DMS 273 (cell line): ENCODE data around the gene TARBP1.
"Not testable (repeated sequence)": the region's sequence is repeated elsewhere in the genome, so short reads cannot be mapped to it uniquely, and the experiment has no call there.

Source experiments
- DNase-seq: peaks from one replicate; lab custom pipeline; 2025; ENCODE audit not compliant: unreplicated experiment; lab: John Stamatoyannopoulos, UW

Gene TARBP1

DNA sequence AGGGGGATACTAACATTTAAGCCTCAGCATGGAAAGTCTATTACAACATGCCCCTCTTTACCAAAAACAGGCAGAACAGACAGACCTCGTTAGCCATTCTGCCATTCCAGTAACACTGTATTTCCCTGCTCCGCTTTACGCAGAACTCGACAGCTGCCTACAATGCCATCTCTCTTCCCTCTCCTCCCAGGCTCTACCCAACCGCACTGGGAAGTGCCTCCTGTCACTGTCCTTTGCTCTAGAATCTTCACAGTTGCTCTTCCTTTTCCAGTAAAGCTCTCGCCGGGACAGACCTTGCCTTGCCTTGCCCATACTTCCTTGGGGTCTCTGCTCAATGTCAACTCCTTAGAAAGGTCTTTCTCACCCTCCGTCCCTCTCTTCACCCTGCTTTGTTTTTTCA is 82.9 kb downstream of the TARBP1 start:
- DNase-seq = no peak

DNA sequence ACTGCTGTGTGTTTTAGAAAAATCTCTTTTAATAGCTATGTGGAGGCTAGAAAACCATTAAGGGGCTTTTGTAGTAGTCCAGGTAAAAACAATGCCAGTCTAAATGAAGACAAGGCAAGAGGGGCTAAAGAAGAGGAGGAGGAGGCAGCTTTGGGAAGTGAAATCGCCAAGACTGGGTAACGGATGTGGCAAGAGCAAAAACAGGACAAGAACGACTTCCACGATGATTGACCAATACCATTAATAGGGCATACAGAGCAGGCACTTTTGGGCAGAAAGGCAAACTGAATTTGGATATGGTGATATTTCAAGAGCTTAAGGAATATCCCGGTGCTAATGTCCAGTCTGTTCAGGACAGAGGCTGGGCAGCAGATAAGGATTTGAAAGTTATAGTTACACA is 83.7 kb downstream of the TARBP1 start:
- no peak for DNase-seq

DNA sequence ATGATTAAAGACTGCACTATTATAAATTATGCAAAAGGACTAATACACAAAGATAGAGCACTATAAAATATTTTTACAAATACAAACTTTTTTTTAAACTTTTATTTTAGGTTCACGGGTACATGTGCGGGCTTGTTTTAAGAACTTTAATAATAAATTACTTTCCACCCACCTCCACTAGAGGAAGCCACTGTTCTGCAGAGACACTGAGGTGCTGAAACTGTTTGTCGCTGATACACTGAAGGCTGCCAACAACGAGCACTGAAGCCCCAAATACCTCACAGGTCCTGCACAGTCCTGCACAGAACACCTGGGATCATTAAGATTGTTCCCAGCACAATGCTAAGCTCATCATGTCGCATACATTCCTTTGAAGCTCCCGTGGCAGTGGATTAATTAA is 85.8 kb downstream of the TARBP1 start:
- no peak for DNase-seq

DNA sequence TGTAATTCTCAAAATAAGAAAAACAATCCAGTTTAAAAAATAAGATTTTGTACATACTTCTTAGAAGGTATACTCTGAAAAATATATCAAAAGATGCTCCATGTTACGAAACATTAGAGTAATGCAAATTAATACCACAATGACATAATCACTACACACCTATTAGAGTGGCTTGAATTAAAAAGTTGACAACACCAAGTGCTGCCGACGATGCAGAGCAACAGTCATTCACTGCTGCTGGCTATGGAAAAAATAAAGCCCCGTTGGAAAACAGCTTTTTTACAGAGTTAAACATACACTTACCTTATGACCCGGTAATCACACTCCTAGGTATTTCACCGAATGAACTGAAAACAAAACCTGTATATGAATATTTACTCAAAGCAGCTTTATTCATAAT is 90.9 kb downstream of the TARBP1 start:
- DNase-seq = no peak

DNA sequence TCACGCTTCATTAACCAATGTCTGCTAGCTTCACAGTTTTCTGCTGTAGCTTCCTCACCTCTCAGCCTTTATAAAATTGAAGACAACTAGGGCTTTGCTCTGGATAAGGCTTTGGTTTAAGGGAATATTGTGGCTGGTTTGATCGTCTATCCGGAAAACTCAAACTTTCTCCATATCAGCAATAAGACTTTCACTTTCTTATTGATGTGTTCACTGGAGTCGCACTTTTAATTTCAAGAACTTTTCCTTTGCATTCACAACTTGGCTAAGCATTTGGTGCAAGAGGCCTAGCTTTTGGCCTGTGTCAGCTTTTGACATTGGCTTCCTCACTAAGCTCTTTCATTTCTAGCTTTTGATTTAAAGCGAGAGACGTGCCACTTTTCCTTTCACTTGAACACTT is 92.9 kb downstream of the TARBP1 start:
- DNase-seq = no peak

DNA sequence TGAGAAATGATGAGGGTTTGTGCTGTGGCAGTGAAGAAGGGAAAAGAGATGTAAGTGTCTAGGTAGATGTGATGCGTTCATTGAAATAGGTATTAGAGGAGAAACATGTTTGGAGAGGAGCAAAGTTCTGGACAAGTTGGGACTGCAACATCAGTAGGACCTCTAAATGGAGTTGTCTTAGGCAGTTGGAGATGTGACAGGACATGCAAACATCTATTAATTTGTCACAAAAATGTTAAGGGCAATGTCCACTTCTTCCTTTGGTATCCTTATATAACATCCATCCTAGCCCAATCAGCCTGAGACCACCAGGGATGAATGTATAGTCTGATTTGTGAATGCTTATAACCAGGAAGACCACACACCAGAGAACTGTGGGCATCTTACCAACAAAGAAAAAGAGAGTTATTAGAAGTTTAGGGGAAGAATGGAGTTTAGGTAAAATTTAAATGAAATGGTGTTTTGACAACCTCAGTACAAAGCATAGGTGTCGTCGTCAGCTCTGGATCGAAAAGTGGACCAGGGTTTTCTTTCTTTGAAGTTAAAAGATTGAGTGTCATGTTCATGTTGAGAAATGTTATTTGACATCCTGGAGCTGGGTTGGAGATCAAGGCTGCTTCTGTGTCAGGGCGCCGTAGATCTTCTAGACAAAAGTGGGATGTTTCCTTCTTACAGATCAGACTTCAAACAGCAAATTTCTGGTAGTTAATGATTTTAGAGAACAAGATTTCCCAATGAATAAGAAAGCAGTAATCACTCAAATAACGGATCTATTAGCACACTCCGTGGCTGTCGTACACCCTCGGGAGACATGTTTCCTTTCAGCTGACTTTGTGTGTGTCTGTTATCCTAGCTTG is 97.1 kb downstream of the TARBP1 start:
- no peak for DNase-seq

DNA sequence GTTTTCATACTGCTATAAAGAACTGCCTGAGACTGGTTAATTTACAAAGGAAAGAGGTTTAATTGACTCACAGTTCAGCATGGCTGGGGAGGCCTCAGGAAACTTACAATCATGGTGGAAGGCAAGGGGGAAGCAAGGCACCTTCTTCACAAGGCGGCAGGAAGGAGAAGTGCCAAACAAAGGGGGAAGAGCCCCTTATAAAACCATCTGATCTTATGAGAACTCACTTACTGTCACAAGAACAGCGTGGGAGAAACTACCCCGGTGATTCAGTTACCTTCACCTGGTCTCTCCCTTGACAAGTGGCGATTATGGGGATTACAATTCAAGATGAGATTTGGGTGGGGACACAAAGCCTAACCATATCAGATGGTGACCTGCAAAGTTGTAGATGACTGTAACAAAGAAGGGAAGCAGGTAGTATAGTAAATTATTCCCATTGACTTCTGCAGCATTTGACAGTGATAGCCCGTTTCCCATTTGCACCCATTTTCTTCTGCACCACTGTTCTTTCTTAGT is 99.3 kb downstream of the TARBP1 start:
- DNase-seq = not testable (repeated sequence)

DNA sequence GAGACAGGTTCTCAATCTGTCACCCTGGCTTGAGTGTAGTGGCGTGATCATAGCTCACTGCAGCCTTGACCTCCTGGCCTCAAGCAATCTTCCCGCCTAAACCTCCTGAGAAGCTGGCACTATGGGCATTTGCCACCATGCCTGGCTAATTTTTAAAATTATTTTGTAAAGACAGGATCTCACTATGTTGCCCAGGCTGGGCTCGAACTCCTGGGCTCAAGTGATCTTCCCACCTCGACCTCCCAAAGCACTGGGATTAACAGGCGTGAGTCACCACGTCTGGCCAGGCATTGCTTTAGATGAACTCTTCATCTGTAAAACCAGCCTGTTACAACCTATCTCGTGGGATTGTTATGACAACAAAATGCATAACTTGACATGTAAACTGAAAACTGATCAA is 103.3 kb downstream of the TARBP1 start:
- no peak for DNase-seq

DNA sequence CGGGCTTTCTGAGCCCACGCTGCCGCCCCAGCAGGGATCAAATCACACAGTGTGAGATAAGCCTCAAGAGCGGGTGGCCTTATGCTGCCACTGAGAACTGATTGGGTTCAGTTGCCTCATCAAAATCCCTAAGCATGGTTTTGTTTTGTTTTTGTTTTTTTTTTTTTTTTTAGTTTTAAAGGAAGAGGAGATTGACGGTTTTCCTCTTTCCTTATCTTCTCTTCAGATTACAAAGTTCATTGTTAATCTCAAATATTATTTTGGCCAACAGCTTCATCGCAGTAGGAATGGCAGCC is 105.1 kb downstream of the TARBP1 start:
- peak; percentile 41 for DNase-seq

DNA sequence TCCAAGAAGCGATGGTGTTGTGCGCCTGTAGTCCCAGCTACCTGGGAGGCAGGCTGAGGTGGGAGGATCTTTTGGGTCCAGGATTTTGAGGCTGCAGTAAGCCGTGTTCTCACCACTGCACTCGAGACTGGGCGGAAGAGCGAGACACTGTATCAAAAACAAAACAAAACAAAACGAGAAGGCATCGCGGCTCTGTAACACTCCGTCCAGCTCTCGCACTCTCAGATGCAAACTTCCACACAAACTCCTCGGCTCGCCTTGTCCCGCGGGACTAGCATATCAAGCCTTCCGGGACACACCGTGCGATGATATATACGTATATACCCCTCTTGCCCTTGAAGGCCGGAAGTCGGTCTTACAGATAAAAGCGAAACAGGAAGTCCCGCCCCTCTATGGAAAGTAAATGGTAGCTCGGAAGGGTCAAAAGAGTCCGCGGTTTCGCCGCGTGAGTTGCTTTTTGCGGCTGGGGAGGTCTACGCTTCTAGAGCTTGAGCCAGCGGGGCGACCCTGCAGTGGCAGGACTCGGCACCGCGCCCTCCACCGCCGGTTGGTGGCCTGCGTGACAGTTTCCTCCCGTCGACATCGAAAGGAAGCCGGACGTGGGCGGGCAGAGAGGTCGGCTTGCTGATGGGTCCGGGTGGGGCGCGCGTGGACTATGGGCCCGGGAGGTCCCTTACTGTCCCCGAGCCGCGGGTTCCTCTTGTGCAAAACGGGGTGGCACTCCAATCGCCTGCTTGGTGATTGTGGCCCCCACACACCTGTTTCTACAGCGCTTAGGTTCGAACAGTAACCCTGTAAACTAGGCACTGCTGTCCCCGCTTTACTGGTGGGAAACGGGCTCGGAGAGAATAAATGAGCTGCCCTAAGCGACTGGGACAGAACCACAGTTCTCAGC is 105.7 kb downstream of the TARBP1 start, which contains the start of gene COA6:
Gene COA6, plus strand, starts transcription at position 393 of the 895 bp plus-strand sequence. Its CDS starts 11 bp downstream, at position 404.
- peak; percentile 99 for DNase-seq

DNA sequence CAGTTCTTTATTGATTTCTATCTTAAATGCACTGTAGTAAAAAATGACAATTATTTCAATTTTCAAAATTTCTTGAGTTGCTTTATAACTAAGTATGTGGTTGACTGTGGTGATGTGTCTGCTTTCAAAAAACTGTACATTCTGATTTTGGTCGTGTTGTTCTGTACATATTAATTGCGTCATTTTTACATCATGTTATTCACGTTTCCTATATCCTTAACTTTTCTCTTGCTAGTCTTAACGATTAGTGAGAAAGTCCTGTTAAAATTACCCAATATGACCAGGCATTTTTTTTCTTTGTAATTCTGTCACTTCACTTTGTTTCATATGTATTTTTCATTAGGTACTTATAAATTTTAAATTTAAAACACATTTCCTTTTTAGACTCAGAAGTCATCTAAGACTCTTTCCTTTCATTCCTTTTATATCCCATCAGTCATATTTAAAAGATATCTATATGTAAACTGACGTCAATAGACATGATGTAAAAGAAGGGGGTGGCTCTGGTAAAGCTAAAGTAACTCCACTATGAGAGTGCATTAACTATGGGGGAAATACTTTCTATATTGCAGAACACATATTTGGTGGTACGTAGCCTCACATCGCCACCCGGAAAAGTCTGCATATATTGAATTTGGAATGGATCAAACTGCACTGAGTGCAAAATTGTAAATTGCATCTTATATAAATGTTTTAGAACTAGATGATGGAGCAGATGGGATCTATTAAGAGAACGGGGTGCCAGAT is 106.8 kb downstream of the TARBP1 start:
- DNase-seq = peak; percentile 16

DNA sequence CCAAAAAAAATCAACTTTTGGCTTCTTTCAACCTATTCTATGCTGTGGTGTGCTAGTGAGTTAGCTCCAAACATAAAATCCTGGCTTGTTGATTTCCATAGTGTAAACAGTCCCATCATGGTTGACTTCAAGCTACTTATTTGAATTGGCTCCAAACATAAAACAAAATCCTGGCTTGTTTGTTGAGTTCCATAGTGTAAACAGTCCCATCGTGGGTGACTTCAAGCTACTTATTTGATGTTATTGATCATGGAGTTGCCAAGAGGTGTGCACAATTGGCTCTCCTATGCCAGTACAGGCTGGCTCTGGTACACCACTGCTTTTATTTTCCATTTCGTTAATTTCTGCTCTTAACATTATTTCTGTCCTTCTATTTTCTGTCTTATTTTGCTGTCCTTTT is 107.6 kb downstream of the TARBP1 start:
- no peak for DNase-seq

DNA sequence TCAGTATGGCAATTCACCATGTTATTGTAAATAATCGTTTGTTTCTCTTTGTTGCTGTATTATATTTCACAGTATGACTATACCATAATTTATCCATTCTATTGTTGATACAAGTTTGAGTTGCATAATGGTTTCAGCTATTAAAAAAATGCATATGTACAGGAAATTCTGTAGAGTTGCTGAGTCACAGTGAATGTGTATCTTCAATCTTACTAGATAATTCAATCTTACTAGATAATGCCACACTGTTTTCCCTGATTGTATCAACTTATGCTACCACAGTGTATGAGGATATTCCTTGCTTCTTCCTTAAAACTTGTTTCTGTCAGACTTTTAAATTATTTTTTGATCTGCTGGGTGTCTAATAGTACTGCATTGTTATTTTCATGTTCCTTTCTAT is 109.2 kb downstream of the TARBP1 start:
- no peak for DNase-seq

DNA sequence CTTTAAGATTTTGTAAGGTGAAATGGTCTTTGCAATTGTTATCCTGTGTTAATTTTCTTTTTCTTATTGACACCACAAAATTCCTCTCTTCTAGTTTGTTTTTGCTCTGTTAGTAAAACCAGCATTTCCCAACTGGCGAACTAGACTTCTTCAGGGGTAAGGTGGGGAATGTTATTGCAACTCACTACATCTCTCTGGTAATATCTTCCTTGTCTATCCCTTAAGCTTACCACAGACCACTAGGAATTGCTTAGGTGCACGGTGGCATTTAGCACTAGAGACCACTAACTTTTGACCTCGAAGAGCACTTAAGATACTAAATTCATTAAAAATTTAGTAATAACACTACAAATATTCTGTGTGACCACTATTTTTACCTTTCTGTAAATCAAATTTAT is 109.9 kb downstream of the TARBP1 start:
- DNase-seq = no peak

DNA sequence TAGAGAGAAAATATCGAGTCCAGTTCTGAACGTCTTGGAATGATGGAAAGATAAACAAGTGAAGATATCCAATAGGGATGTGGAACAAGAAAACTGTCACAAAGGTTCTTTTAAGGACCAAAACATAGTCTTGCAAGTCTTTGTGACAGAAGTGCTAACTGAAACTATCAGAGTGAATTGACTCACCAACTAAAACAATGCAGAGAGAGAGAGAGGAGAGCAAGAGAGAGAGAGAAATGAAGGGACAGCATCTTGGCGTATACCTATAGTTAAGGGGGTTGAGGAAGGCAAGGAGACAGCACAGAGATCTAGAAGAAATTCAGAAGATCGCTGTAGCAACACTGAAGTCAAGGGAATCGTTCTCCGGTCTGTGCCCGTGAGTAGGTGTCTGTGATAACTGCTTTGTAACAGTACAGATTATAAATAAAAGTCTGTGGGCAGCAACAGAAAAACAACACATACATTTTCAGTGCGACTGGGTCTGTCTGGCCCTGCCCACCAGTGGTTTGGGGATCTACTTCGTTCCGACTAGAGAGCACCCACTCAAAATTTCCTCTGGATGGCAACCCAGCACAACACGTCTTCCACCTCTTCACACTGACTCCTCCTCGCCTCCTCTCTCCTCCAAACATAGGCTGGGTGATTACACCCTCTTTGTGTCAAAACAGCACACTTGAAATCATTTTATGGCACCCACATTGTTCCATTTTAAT is 110.5 kb downstream of the TARBP1 start:
- DNase-seq = no peak

DNA sequence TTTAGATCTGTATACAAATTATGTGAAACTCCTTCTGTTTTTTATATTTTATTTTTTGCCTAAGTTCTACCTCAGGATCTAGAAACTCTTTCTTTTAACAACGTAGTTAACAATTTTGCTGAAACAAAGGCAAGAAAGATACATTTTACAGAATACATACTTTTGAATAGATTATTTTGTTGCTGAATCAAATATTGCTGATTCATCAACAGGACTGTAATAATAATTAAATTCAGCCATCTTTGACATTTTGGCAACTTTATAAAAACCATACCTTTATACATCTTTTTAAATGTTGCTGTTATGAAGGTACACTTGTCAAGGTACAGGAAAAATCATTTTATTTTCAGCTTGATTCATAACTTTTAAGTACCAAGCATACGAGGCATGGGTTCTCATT is 116.4 kb downstream of the TARBP1 start:
- DNase-seq = no peak

DNA sequence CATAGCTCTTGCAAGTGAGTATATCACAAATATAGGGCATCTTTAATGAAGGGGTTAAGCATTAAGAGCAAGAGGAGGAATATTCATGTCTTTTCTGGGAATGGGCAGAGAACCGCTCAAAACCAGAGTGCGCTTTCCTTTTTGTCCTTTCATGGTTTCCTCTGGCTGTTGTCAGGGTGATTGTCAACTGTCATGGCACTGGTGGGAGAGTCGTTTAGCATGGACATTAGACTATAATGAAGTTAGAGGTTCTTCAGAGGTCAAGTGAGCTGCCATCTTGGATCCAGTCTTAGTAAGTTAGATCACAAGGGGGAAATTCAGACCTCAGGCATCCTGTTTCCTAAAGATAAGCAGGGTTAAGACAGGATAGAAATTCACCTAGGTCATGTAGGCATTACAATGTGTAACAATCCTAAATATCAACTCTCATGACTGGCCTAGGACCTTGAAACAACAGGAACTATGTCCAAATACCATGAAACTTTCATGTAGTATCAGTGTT is 117.8 kb downstream of the TARBP1 start:
- DNase-seq = no peak

DNA sequence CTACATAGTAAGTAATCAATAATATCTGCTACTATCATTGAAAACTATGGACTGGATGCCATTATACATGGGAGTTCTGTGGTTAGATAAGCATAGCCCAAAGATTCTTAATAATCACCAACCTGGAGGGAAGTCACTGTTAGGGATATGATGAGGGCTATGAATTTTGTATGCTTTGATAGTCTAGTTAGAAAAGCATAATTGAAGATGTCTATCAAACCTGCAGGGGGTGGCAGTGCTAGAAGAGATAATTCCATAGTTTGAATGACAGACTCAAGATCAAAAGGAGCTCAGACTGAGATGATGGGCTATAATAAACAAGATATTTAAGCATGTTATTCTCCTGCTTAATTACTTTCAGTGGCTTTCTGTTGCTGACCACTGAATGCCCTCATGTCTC is 121.1 kb downstream of the TARBP1 start:
- no peak for DNase-seq

DNA sequence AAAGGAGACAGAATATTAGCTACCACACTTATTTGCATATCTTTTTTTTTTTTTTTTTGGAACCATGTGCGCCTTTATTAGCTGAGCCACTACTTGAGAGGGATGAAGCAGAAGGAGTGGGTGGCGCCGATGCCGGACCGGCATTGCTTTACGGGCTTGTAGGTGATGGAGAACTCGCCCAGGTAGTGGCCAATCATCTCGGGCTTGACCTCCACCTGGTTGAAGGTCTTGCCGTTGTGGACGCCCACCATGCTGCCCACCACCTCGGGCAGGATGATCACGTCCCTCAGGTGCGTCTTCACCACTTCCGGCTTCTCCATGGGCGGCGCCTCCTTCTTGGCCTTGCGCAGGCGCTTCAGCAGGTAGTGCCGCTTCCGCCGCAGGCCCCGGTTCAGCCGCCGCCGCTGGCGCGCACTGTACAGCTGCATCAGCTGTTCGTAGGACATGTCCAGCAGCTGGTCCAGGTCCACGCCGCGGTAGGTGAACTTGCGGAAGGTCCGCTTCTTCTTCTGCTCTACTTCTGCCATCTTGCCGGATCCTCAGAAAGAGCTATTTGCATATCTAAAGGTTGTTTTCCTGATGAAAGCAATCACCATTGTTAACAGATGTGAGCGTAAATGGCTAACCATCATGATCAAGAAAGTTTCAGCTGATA is 122.2 kb downstream of the TARBP1 start:
- peak; percentile 79 for DNase-seq
